Kidney epithelial cell (primary cell): ENCODE results near the gene PYROXD2. TPM values are rescaled to one million over a fixed set of nuclear protein-coding genes. Genes with fewer than 3 reads are reported as not detected.

ENCODE experiments used
- DNase-seq: peaks from one replicate; pipeline ENCODE4 v3.0.0-alpha.2; 2010; ENCODE audit warnings: low read depth
- H3K27me3 ChIP-seq: 2 replicates; pipeline ENCODE4 v1.6.0; 2011; ENCODE audit warnings: low read length; ENCODE audit not compliant: control insufficient read depth, insufficient read depth
- H3K36me3 ChIP-seq: 2 replicates; pipeline ENCODE4 v1.5.1; 2011; ENCODE audit warnings: low read length; ENCODE audit not compliant: control insufficient read depth, insufficient read depth
- H3K4me3 ChIP-seq: 2 replicates; pipeline ENCODE4 v1.5.1; 2011; ENCODE audit warnings: low read depth, mild to moderate bottlenecking, control low read depth, low read length
- total RNA-seq: library from RNA; depleted of rRNA; stranded (reverse); fragments of >200 nt; gene quantifications from 2 replicates; pipeline ENCODE4 v1.2.3, GENCODE V29; 2015
- TF ChIP-seq, protein P1 (sequence below): IDR thresholded peaks from 2 replicates; pipeline ENCODE4 v1.5.1; 2011; ENCODE audit warnings: mild to moderate bottlenecking, moderate library complexity, low read length, control low read depth, inconsistent platforms; ENCODE audit not compliant: insufficient read depth, poor library complexity, severe bottlenecking

The PYROXD2 gene
- total RNA-seq, 1 donor from 2014 or later: 5.8 TPM

DNA sequence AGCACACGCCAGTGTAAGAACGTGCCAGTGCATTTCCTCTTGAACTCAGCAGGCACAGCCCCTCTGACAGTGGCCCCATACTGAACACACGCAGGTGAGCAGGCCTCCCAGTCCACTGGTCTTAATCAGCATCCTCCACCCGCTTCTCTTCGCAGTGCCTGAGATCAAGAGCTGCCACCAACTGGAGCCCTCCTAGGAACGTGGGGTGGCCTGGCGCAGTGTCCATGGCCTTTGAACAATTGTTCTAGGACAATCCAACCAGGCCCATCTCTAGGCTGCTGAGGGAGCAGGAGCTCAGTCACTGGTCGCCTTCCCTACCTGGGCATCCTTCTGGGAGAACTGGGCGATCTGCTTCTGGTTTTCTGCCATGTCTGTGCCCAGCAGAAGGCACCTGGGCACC, 15.2 kb downstream of the PYROXD2 start:
- TF ChIP-seq, protein P1, sequence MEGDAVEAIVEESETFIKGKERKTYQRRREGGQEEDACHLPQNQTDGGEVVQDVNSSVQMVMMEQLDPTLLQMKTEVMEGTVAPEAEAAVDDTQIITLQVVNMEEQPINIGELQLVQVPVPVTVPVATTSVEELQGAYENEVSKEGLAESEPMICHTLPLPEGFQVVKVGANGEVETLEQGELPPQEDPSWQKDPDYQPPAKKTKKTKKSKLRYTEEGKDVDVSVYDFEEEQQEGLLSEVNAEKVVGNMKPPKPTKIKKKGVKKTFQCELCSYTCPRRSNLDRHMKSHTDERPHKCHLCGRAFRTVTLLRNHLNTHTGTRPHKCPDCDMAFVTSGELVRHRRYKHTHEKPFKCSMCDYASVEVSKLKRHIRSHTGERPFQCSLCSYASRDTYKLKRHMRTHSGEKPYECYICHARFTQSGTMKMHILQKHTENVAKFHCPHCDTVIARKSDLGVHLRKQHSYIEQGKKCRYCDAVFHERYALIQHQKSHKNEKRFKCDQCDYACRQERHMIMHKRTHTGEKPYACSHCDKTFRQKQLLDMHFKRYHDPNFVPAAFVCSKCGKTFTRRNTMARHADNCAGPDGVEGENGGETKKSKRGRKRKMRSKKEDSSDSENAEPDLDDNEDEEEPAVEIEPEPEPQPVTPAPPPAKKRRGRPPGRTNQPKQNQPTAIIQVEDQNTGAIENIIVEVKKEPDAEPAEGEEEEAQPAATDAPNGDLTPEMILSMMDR: no peak
- Histone ChIP-seq H3K36me3 (no peaks in the 10 kb centered on the region), H3K4me3 (no peak overlapping the region), H3K27me3 (no peaks in the 10 kb centered on the region)
- no peak for DNase-seq

DNA sequence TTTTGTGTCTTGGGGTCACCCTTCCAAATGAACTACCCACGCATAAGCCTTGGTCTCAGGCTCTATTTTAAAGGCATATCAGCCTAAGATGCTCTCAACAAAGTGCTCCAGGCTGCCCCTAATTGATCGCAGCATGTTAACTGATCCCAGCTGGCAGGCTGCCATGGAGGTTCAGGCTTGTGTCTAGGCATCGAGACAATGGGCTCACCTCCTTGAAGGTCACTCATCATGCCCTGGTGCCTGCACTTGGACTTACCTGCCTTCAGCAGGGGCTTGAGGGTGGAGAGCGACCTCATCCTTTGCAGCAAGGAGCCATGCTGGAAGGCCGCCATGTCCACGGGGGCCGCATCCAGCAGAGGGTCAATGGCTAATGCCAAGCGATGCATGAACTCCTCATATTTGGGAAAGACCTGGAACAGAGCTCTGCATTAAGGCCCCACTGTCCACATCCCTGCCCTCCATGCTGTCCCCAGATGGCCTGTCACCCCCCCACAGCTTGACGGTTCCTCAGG, 17.8 kb downstream of the PYROXD2 start:
- no peak for DNase-seq
- no peak overlapping the region for H3K4me3 ChIP-seq
- no peaks in the 10 kb centered on the region for H3K36me3 ChIP-seq
- TF ChIP-seq, protein P1: no peak
- no peaks in the 10 kb centered on the region for H3K27me3 ChIP-seq

DNA sequence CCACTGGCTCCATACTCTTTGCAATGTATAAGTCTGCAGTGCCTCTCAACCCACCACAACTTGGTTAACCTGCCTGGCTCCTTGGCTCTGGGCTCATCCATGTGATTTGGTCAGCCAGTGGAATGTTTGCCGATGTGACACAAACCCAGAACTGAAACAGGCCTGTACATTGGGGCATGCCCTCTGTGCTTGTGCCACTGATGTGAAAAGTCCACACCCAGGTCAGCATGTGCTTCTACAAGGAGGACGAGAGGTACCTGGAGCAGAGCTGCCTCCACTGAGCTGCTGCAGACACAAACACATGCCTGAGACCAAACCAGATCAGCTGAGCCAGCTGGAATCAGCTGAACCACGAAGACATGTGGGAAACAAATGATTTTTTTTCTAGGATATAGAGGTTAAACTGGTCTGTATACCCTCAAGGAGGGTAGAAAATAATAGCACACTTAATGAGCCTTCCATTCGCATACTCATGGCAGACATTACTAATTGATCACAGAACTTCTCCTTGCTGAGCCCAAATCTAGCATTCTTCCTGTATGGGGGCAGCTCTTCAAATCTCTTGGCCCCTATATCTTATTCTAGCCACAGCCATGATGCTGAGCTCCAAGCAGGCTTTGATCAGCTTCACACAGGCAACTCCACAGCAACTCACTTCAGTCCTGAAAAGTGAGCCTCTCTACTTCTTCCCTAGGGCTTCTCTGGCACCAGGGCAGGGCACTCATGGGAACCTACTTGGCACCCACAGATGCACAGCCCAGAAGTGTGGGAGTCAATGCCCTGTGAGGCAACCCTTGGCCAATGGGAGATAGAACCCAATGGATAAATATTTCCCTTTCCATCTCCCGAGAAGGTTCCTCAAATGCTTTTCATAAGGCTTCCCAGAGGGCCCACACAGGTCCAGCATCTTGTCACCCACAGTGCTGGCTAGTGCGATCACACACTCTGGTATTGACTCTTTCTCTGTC, 18.6 kb downstream of the PYROXD2 start:
- TF ChIP-seq, protein P1: no peak
- no peak overlapping the region for H3K4me3 ChIP-seq
- no peaks in the 10 kb centered on the region for H3K27me3 ChIP-seq
- no peaks in the 10 kb centered on the region for H3K36me3 ChIP-seq
- no peak for DNase-seq

DNA sequence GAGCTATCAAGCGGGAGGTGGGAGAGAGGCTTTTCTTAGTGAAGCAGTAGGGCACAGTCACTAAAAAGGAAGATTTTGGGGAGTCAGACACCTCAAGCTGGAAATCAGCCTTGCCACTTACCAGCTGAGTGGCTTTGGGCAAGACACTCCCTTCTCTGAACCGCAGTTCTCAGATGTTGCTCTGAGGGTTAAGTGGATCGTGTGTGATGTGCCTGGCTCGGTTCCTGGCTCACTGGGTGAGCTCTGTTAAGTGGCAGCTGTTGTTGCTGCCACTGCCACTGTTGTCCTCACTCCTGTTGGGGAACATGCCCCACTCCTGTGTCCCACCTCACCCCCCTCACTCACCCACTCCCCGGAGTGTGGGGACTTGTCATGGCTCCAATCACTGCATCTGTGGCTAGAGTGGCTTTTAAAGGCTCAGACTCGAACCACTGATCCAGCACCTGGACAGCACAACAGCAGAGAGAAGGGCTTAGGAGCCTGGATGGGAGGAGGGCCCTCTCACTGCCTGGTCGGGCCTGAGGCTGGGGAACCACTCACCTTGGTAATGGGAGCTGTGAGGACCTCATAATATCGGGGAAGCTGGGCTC, 20.0 kb downstream of the PYROXD2 start:
- TF ChIP-seq, protein P1: no peak
- Histone ChIP-seq H3K27me3 (no peaks in the 10 kb centered on the region), H3K4me3 (no peak overlapping the region), H3K36me3 (no peaks in the 10 kb centered on the region)
- no peak for DNase-seq

DNA sequence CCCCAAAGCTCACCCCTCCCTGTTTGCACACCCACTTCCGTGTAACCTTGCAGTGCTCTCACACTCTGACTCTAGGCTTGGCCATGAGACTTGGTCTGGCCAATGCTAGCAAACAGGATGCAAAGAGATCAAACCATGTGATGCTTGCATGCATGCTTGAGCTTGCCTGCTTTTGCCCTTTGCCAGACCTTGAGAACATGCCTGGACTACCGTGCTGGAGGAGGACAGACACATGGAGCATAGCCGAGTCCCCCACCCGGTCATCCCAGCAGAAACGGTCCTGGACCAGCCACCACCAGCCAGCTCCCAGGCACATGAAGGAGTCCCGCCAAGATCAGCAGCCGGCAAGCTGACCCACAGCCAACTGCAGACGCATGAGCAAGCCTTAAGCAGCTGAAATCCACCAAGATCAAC, 23.4 kb downstream of the PYROXD2 start:
- TF ChIP-seq, protein P1: no peak
- Histone ChIP-seq H3K27me3 (no peaks in the 10 kb centered on the region), H3K36me3 (no peaks in the 10 kb centered on the region), H3K4me3 (no peak overlapping the region)
- no peak for DNase-seq
